ENCODE measurements around the gene PHF11.
"Not testable (repeated sequence)": the region's sequence is repeated elsewhere in the genome, so short reads cannot be mapped to it uniquely, and the experiment has no call there.

The PHF11 gene

GRCh38 chr13:49560270-49561061 lies 64.7 kb downstream of the PHF11 start:
- ATAC-seq (ENCODE audit: insufficient read depth, low read depth): no peak

GRCh38 chr13:49561062-49561410 lies 65.3 kb downstream of the PHF11 start:
- no peaks in the 10 kb centered on the region for H3K9me3 ChIP-seq (ENCODE audit: insufficient read depth, low read length, severe bottlenecking)
- H3K27me3 ChIP-seq (ENCODE audit: insufficient read depth, low read length, poor library complexity): no peaks in the 10 kb centered on the region
- H3K4me2 ChIP-seq (ENCODE audit: insufficient read depth, low read length): no peak overlapping the region
- H3K27ac ChIP-seq (ENCODE audit: low read length): no peak overlapping the region
- ATAC-seq (ENCODE audit: insufficient read depth, low read depth) (no peak), DNase-seq (no peak)
- no peak for TF ChIP-seq EZH2 (IDR thresholded peaks at IDR 0.05; ENCODE audit: borderline replicate concordance, low read depth, low read length, severe bottlenecking)
- TF ChIP-seq CTCF (IDR thresholded peaks at IDR 0.05; ENCODE audit: borderline replicate concordance, extremely low read depth, low read length, poor library complexity, severe bottlenecking): no peak
- no peak overlapping the region for H3K4me3 ChIP-seq (ENCODE audit: low read depth in 1 of 2, low read length in 2 of 2)
- no peak overlapping the region for H2AFZ ChIP-seq (ENCODE audit: low read depth, low read length)
- H3K4me1 ChIP-seq (ENCODE audit: insufficient read depth, low read length): no peaks in the 10 kb centered on the region
- H3K9ac ChIP-seq (ENCODE audit: low read depth, low read length): no peak overlapping the region
- H3K79me2 ChIP-seq (ENCODE audit: insufficient read depth, low read length): no peaks in the 10 kb centered on the region
- H3K36me3 ChIP-seq (ENCODE audit: insufficient read depth, low read length): peaks cover 56% of the 10 kb centered on the region
- H4K20me1 ChIP-seq (ENCODE audit: insufficient read depth, low read length): no peaks in the 10 kb centered on the region

More at GRCh38 chr13:49560270-49561061, 64.7 kb downstream of the PHF11 start:
- H3K4me3 ChIP-seq (ENCODE audit: low read depth in 1 of 2, low read length in 2 of 2): no peak overlapping the region
- no peak overlapping the region for H3K9ac ChIP-seq (ENCODE audit: low read depth, low read length)
- no peaks in the 10 kb centered on the region for H3K27me3 ChIP-seq (ENCODE audit: insufficient read depth, low read length, poor library complexity)
- DNase-seq: no peak
- H3K9me3 ChIP-seq (ENCODE audit: insufficient read depth, low read length, severe bottlenecking): no peaks in the 10 kb centered on the region
- H4K20me1 ChIP-seq (ENCODE audit: insufficient read depth, low read length): no peaks in the 10 kb centered on the region
- no peak overlapping the region for H2AFZ ChIP-seq (ENCODE audit: low read depth, low read length)
- no peak overlapping the region for H3K27ac ChIP-seq (ENCODE audit: low read length)
- no peak overlapping the region for H3K4me2 ChIP-seq (ENCODE audit: insufficient read depth, low read length)
- no peak for TF ChIP-seq CTCF (IDR thresholded peaks at IDR 0.05; ENCODE audit: borderline replicate concordance, extremely low read depth, low read length, poor library complexity, severe bottlenecking)
- no peak for TF ChIP-seq EZH2 (IDR thresholded peaks at IDR 0.05; ENCODE audit: borderline replicate concordance, low read depth, low read length, severe bottlenecking)
- no peaks in the 10 kb centered on the region for H3K79me2 ChIP-seq (ENCODE audit: insufficient read depth, low read length)
- no peaks in the 10 kb centered on the region for H3K4me1 ChIP-seq (ENCODE audit: insufficient read depth, low read length)
- H3K36me3 ChIP-seq (ENCODE audit: insufficient read depth, low read length): peaks cover 61% of the 10 kb centered on the region

GRCh38 chr13:49563516-49563915 lies 67.8 kb downstream of the PHF11 start:
- Histone ChIP-seq H3K9ac (ENCODE audit: low read depth, low read length) (no peak overlapping the region), H4K20me1 (ENCODE audit: insufficient read depth, low read length) (no peaks in the 10 kb centered on the region), H3K79me2 (ENCODE audit: insufficient read depth, low read length) (no peaks in the 10 kb centered on the region), H3K36me3 (ENCODE audit: insufficient read depth, low read length) (peaks cover 53% of the 10 kb centered on the region), H3K4me3 (ENCODE audit: low read depth in 1 of 2, low read length in 2 of 2) (no peak overlapping the region), H3K9me3 (ENCODE audit: insufficient read depth, low read length, severe bottlenecking) (no peaks in the 10 kb centered on the region), H3K27ac (ENCODE audit: low read length) (no peak overlapping the region), H3K27me3 (ENCODE audit: insufficient read depth, low read length, poor library complexity) (no peaks in the 10 kb centered on the region), H3K4me2 (ENCODE audit: insufficient read depth, low read length) (no peak overlapping the region), H2AFZ (ENCODE audit: low read depth, low read length) (no peak overlapping the region), H3K4me1 (ENCODE audit: insufficient read depth, low read length) (no peaks in the 10 kb centered on the region)
- no peak for TF ChIP-seq EZH2 (IDR thresholded peaks at IDR 0.05; ENCODE audit: borderline replicate concordance, low read depth, low read length, severe bottlenecking)
- TF ChIP-seq CTCF (IDR thresholded peaks at IDR 0.05; ENCODE audit: borderline replicate concordance, extremely low read depth, low read length, poor library complexity, severe bottlenecking): no peak
- ATAC-seq (ENCODE audit: insufficient read depth, low read depth) (no peak), DNase-seq (no peak)

- H4K20me1 ChIP-seq (ENCODE audit: insufficient read depth, low read length); H3K4me3 ChIP-seq (ENCODE audit: low read depth in 1 of 2, low read length in 2 of 2); H3K4me1 ChIP-seq (ENCODE audit: insufficient read depth, low read length); H3K9me3 ChIP-seq (ENCODE audit: insufficient read depth, low read length, severe bottlenecking); H3K4me2 ChIP-seq (ENCODE audit: insufficient read depth, low read length); H3K27ac ChIP-seq (ENCODE audit: low read length); DNase-seq; H3K79me2 ChIP-seq (ENCODE audit: insufficient read depth, low read length); ATAC-seq (ENCODE audit: insufficient read depth, low read depth); H3K27me3 ChIP-seq (ENCODE audit: insufficient read depth, low read length, poor library complexity); H3K9ac ChIP-seq (ENCODE audit: low read depth, low read length); H2AFZ ChIP-seq (ENCODE audit: low read depth, low read length): not testable (repeated sequence)
- H3K36me3 ChIP-seq (ENCODE audit: insufficient read depth, low read length): peaks cover 34% of the 10 kb centered on the region
These were observed 69.7 kb downstream of the PHF11 start for GRCh38 chr13:49565461-49565860.

Measured in DND-41 (cell line).